ENCODE measurements around the gene AJAP1.

The AJAP1 gene

DNA sequence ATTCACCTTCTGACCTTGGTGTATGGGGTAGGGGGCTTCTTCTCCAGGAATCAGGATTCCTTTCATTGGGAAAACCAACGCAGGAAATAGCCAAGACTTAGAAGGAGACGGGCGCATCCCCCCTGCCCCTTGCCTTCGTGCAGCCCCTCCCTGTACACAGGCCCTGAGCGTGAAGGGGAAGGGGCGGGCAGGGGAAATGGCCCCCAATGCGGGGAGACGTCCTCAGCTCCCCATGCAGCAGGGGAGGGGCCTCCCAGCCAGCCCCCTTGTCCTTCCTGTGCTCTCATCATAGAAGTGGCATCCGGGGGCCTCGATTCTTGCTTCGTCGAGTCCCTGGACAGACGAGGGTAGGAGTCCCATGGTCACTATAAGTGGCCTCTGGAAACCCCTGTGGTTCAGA is 116.9 kb downstream of the AJAP1 start:
- ATAC-seq = no peak
- TF ChIP-seq PPARA (CRISPR knock-in tag; IDR thresholded peaks at IDR 0.05; ENCODE audit: borderline replicate concordance) = no peak
- no peak for TF ChIP-seq GLIS3 (CRISPR knock-in tag; IDR thresholded peaks at IDR 0.05)
- TF ChIP-seq ZNF70 (CRISPR knock-in tag; IDR thresholded peaks at IDR 0.05) = no peak
- no peak for TF ChIP-seq RARB (CRISPR knock-in tag; IDR thresholded peaks at IDR 0.05)
- no peak for TF ChIP-seq ESRRG (CRISPR knock-in tag; IDR thresholded peaks at IDR 0.05)
- no peak for TF ChIP-seq POU6F1 (CRISPR knock-in tag; IDR thresholded peaks at IDR 0.05; ENCODE audit: borderline replicate concordance, low read depth)
- no peak for TF ChIP-seq ARNTL (CRISPR knock-in tag; IDR thresholded peaks at IDR 0.05; ENCODE audit: borderline replicate concordance, low read depth)
- TF ChIP-seq, protein P1, sequence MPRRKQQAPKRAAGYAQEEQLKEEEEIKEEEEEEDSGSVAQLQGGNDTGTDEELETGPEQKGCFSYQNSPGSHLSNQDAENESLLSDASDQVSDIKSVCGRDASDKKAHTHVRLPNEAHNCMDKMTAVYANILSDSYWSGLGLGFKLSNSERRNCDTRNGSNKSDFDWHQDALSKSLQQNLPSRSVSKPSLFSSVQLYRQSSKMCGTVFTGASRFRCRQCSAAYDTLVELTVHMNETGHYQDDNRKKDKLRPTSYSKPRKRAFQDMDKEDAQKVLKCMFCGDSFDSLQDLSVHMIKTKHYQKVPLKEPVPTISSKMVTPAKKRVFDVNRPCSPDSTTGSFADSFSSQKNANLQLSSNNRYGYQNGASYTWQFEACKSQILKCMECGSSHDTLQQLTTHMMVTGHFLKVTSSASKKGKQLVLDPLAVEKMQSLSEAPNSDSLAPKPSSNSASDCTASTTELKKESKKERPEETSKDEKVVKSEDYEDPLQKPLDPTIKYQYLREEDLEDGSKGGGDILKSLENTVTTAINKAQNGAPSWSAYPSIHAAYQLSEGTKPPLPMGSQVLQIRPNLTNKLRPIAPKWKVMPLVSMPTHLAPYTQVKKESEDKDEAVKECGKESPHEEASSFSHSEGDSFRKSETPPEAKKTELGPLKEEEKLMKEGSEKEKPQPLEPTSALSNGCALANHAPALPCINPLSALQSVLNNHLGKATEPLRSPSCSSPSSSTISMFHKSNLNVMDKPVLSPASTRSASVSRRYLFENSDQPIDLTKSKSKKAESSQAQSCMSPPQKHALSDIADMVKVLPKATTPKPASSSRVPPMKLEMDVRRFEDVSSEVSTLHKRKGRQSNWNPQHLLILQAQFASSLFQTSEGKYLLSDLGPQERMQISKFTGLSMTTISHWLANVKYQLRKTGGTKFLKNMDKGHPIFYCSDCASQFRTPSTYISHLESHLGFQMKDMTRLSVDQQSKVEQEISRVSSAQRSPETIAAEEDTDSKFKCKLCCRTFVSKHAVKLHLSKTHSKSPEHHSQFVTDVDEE (CRISPR knock-in tag; IDR thresholded peaks at IDR 0.05) = no peak
- no peak for TF ChIP-seq TCF4 (CRISPR knock-in tag; IDR thresholded peaks at IDR 0.05; ENCODE audit: borderline replicate concordance)
- TF ChIP-seq, protein P2, sequence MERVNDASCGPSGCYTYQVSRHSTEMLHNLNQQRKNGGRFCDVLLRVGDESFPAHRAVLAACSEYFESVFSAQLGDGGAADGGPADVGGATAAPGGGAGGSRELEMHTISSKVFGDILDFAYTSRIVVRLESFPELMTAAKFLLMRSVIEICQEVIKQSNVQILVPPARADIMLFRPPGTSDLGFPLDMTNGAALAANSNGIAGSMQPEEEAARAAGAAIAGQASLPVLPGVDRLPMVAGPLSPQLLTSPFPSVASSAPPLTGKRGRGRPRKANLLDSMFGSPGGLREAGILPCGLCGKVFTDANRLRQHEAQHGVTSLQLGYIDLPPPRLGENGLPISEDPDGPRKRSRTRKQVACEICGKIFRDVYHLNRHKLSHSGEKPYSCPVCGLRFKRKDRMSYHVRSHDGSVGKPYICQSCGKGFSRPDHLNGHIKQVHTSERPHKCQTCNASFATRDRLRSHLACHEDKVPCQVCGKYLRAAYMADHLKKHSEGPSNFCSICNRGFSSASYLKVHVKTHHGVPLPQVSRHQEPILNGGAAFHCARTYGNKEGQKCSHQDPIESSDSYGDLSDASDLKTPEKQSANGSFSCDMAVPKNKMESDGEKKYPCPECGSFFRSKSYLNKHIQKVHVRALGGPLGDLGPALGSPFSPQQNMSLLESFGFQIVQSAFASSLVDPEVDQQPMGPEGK (CRISPR knock-in tag; IDR thresholded peaks at IDR 0.05; ENCODE audit: borderline replicate concordance) = no peak
- no peak for TF ChIP-seq ZNF565 (CRISPR knock-in tag; conservative IDR thresholded peaks at IDR 0.05; ENCODE audit: low read depth)
- no peak for TF ChIP-seq ISL1 (CRISPR knock-in tag; IDR thresholded peaks at IDR 0.05)
- no peak for TF ChIP-seq ZNF8 (CRISPR knock-in tag; IDR thresholded peaks at IDR 0.05)
- TF ChIP-seq, protein P3, sequence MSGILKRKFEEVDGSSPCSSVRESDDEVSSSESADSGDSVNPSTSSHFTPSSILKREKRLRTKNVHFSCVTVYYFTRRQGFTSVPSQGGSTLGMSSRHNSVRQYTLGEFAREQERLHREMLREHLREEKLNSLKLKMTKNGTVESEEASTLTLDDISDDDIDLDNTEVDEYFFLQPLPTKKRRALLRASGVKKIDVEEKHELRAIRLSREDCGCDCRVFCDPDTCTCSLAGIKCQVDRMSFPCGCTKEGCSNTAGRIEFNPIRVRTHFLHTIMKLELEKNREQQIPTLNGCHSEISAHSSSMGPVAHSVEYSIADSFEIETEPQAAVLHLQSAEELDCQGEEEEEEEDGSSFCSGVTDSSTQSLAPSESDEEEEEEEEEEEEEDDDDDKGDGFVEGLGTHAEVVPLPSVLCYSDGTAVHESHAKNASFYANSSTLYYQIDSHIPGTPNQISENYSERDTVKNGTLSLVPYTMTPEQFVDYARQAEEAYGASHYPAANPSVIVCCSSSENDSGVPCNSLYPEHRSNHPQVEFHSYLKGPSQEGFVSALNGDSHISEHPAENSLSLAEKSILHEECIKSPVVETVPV (CRISPR knock-in tag; IDR thresholded peaks at IDR 0.05) = no peak
- TF ChIP-seq ZFP3 (CRISPR knock-in tag; IDR thresholded peaks at IDR 0.05) = no peak
- no peak for TF ChIP-seq BACH2 (CRISPR knock-in tag; IDR thresholded peaks at IDR 0.05; ENCODE audit: borderline replicate concordance)
- no peak for TF ChIP-seq OSR1 (CRISPR knock-in tag; IDR thresholded peaks at IDR 0.05)
- no peak for TF ChIP-seq ZFP30 (CRISPR knock-in tag; IDR thresholded peaks at IDR 0.05)
- no peak for TF ChIP-seq SNAI2 (CRISPR knock-in tag; IDR thresholded peaks at IDR 0.05)

- no peak for ATAC-seq
- TF ChIP-seq, protein P1 (CRISPR knock-in tag; IDR thresholded peaks at IDR 0.05) = no peak
- no peak for TF ChIP-seq ISL1 (CRISPR knock-in tag; IDR thresholded peaks at IDR 0.05)
- TF ChIP-seq ZNF8 (CRISPR knock-in tag; IDR thresholded peaks at IDR 0.05) = no peak
- no peak for TF ChIP-seq TOX (CRISPR knock-in tag; IDR thresholded peaks at IDR 0.05; ENCODE audit: borderline replicate concordance)
- TF ChIP-seq, protein P3 (CRISPR knock-in tag; IDR thresholded peaks at IDR 0.05) = no peak
Observed at GRCh38 chr1:4771721-4772120, 117.3 kb downstream of the AJAP1 start.
